ENCODE data around the gene ANKRD31.

DNA sequence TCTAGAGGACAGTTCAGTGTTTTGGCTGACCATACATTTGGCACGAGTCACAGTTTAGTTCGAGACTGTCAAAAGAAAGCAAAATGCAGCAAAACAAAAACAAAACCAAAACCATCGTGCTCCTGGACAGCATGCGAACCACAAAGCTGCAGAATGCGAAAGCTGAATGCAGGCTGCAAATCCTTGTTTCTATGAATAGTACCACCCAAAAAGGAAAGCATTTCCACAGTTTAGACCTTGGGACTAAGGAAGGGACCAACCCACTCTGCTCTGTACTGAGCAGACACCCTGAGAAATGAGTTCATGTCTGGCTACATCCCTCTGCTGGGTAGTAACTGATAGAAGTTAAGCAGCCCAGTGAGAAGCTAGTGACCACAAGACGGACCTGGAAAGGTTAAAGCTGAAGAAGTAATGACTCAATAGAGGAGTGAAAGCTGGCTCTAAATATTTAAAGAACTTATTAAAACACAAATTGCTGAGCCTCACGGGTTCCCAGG lies 188.2 kb downstream of the ANKRD31 start:
- TF ChIP-seq, protein P1, sequence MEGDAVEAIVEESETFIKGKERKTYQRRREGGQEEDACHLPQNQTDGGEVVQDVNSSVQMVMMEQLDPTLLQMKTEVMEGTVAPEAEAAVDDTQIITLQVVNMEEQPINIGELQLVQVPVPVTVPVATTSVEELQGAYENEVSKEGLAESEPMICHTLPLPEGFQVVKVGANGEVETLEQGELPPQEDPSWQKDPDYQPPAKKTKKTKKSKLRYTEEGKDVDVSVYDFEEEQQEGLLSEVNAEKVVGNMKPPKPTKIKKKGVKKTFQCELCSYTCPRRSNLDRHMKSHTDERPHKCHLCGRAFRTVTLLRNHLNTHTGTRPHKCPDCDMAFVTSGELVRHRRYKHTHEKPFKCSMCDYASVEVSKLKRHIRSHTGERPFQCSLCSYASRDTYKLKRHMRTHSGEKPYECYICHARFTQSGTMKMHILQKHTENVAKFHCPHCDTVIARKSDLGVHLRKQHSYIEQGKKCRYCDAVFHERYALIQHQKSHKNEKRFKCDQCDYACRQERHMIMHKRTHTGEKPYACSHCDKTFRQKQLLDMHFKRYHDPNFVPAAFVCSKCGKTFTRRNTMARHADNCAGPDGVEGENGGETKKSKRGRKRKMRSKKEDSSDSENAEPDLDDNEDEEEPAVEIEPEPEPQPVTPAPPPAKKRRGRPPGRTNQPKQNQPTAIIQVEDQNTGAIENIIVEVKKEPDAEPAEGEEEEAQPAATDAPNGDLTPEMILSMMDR (IDR thresholded peaks at IDR 0.05) = no peak
- no peak for TF ChIP-seq POLR2AphosphoS5 (IDR thresholded peaks at IDR 0.05; ENCODE audit: low read depth, low read length)
- no peak for TF ChIP-seq SIN3A (IDR thresholded peaks at IDR 0.05; ENCODE audit: borderline replicate concordance, insufficient read depth, low read depth, low read length)

Measured in Panc1 (cell line).